Type B pancreatic cell (in vitro differentiated cells): ENCODE results near the gene HNRNPLL. TPM values are rescaled to one million over a fixed set of nuclear protein-coding genes. Genes with fewer than 3 reads are reported as not detected.
"Not testable (repeated sequence)": the region's sequence is repeated elsewhere in the genome, so short reads cannot be mapped to it uniquely, and the experiment has no call there.

Experiments used
- DNase-seq: peaks from one replicate; pipeline ENCODE4 v3.0.0; 2021; ENCODE audit warnings: mixed read lengths; ENCODE audit not compliant: unreplicated experiment; ENCODE audit errors: extremely low spot score
- H3K27ac Mint-ChIP-seq: 2 replicates; pipeline ENCODE4 v1.8.0; 2021; ENCODE audit warnings: mild to moderate bottlenecking, mixed read lengths
- H3K27me3 Mint-ChIP-seq: 2 replicates; pipeline ENCODE4 v1.8.0; 2021; ENCODE audit warnings: mixed read lengths
- H3K36me3 Mint-ChIP-seq: 2 replicates; pipeline ENCODE4 v1.8.0; 2021; ENCODE audit warnings: mixed read lengths
- H3K4me1 Mint-ChIP-seq: one replicate; pipeline ENCODE4 v1.8.0; 2021; ENCODE audit warnings: mixed read lengths; ENCODE audit not compliant: unreplicated experiment
- H3K4me3 Mint-ChIP-seq: 2 replicates; pipeline ENCODE4 v1.8.0; 2021; ENCODE audit warnings: mild to moderate bottlenecking, mixed read lengths
- H3K9me3 Mint-ChIP-seq: 2 replicates; pipeline ENCODE4 v1.8.0; 2021; ENCODE audit warnings: mixed read lengths
- total RNA-seq: library from RNA; stranded (reverse); gene quantifications from 2 replicates; pipeline ENCODE4 v1.2.1, GENCODE V29; 2021; ENCODE audit warnings: low replicate concordance
- TF ChIP-seq, protein P1 (sequence below): fragments of 200-600 bp; sonication (generic); conservative IDR thresholded peaks from 2 replicates; pipeline ENCODE4 v1.5.0; 2021; ENCODE audit warnings: antibody characterized with exemption, mild to moderate bottlenecking

Gene HNRNPLL
- total RNA-seq, 1 donor from 2014 or later, result 72.3 TPM

DNA sequence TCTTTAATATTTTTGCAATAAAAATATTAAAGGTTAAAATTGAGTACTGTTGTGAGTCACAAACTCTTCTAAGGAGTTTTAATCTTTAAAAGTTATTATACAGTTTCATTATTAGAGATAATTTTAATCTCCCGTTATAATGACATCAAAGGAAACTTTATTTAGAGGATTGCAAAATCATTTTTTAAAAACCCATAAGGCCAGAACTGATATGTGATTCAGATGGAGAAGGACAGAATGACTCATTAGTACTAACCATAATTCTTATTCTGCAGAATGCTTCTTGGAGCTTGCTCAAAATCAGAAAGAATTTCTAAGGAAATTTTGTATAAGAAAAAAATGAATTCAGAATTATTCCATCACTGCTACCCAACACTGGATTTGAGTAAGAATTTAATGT lies 12.5 kb upstream of the HNRNPLL start:
- Mint-ChIP-seq H3K4me1 (peaks cover 28% of the 10 kb centered on the region), H3K36me3 (no peaks in the 10 kb centered on the region), H3K9me3 (peaks cover 5% of the 10 kb centered on the region), H3K27ac (no peak overlapping the region), H3K27me3 (no peaks in the 10 kb centered on the region), H3K4me3 (no peak overlapping the region)
- TF ChIP-seq, protein P1, sequence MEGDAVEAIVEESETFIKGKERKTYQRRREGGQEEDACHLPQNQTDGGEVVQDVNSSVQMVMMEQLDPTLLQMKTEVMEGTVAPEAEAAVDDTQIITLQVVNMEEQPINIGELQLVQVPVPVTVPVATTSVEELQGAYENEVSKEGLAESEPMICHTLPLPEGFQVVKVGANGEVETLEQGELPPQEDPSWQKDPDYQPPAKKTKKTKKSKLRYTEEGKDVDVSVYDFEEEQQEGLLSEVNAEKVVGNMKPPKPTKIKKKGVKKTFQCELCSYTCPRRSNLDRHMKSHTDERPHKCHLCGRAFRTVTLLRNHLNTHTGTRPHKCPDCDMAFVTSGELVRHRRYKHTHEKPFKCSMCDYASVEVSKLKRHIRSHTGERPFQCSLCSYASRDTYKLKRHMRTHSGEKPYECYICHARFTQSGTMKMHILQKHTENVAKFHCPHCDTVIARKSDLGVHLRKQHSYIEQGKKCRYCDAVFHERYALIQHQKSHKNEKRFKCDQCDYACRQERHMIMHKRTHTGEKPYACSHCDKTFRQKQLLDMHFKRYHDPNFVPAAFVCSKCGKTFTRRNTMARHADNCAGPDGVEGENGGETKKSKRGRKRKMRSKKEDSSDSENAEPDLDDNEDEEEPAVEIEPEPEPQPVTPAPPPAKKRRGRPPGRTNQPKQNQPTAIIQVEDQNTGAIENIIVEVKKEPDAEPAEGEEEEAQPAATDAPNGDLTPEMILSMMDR, result no peak
- DNase-seq, result no peak

DNA sequence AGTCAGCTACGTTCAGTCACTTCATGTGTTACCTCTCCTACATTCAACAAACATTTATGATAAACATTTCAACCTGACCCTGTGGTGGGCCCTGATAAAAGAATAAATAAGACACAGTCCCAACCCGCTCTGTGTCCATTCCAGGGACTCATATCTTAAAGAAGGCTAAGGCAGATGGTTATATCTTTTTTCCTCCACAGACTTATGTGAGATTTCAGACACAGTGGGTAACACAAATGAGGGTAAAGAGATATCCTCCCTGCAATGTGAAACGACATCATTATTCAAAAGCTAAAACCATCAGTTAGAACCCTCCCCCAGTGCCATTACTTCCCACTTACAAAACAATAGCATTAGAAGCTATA lies 11.1 kb upstream of the HNRNPLL start:
- H3K4me3 Mint-ChIP-seq, result no peak overlapping the region

DNA sequence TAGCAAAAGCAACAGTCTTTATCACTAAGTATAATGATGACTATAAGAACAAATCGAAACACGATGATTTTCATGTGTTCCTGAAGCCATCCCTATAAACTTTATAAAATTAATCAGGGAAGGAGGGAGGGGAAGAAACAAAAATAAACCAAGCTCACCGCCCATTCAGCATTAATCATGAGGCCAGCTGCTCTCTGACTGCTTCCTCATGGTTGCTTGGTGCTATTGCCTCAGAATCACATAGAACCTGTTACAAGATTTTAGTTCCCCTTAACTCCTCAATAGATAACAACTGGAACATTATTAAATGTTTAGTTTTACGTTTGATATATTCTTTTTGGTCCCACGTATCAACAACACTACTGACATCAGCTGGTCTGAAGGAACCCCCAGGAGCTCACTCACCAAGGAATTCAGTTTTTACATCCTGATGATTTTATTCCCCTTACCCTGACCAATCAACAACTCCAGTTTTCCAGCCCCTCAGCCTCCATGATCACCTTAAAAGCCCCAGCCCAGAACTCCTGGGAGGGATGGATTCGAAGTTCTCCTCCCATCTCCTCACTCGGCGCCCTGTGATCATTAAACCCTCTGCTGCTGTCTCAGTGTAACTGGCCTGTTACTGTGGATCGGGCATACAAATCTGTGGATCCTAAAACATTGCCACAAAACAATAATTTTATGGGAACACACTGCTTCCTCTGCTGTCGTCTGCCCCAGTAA lies 10.6 kb upstream of the HNRNPLL start:
- peaks cover 12% of the 10 kb centered on the region for H3K4me1 Mint-ChIP-seq
- TF ChIP-seq, protein P1, result no peak
- no peak overlapping the region for H3K27ac Mint-ChIP-seq
- H3K36me3 Mint-ChIP-seq, result no peaks in the 10 kb centered on the region
- peaks cover 5% of the 10 kb centered on the region for H3K9me3 Mint-ChIP-seq
- DNase-seq, result no peak
- H3K4me3 Mint-ChIP-seq, result no peak overlapping the region
- no peaks in the 10 kb centered on the region for H3K27me3 Mint-ChIP-seq

More for the DNA sequence above, 11.1 kb upstream of the HNRNPLL start:
- no peaks in the 10 kb centered on the region for H3K27me3 Mint-ChIP-seq
- H3K27ac Mint-ChIP-seq, result no peak overlapping the region
- H3K9me3 Mint-ChIP-seq, result peaks cover 5% of the 10 kb centered on the region
- TF ChIP-seq, protein P1, result no peak
- no peaks in the 10 kb centered on the region for H3K36me3 Mint-ChIP-seq
- H3K4me1 Mint-ChIP-seq, result peaks cover 18% of the 10 kb centered on the region
- DNase-seq, result no peak

DNA sequence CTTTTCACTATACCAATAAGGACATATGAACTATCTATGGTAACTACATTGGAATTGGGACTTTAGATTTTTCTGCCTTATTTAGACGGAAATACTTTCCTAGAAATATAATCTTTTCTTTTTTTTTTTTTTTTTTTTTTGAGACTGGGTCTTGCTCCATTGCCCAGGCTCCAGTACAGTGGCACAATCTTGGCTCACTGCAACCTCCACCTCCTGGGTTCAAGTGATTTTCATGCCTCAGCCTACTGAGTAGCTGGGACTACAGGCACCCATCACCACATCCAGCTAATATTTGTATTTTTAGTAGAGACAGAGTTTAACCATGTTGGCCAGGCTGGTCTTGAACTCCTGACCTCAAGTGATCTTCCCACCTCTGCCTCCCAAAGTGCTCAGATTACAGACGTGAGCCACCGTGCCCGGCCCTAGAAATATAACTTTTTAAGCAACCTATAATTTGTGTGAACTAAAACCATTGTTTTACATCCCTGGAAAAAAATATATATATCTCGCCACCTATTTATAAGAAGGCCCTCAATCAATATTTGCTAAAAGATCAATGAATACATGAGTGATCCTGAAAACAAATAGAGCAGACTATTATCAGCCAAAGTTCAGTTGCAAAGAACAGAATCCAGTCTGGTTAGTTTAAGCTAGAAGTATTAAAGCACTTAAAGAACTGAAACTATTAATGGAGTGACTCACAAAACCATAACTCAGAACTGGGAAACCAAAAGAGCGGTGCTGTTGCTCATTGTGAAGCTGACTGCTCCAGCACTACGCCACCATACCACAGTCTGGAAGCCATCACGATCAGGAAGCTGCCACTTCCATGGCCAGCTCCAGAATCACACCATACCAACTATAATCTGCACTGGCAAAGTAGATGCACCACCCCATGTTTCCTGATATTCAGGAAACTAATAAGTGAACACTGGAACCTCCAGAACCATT lies 8.4 kb upstream of the HNRNPLL start:
- H3K4me3 Mint-ChIP-seq, result no peak overlapping the region

DNA sequence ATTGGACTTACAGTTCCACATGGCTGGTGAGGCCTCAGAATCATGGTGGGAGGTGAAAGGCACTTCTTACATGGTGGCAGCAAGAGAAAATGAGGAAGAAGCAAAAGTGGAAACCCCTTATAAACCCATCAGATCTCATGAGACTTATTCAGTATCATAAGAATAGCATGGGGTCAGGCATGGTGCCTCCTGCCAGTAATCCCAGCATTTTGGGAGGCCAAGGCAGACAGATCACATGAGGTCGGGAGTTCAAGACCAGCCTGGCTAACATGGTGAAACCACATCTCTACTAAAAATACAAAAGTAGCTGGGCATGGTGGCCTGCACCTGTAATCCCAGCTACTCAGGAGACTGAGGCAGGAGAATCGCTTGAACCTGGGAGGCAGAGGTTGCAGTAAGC lies 6.5 kb upstream of the HNRNPLL start:
- H3K36me3 Mint-ChIP-seq, H3K4me3 Mint-ChIP-seq, DNase-seq, H3K27me3 Mint-ChIP-seq, H3K9me3 Mint-ChIP-seq, H3K27ac Mint-ChIP-seq: not testable (repeated sequence)
- peaks cover 23% of the 10 kb centered on the region for H3K4me1 Mint-ChIP-seq

More for the DNA sequence above, 8.4 kb upstream of the HNRNPLL start:
- DNase-seq, result no peak
- Mint-ChIP-seq H3K36me3 (no peaks in the 10 kb centered on the region), H3K9me3 (peaks cover 5% of the 10 kb centered on the region), H3K27me3 (no peaks in the 10 kb centered on the region), H3K4me1 (peaks cover 16% of the 10 kb centered on the region), H3K27ac (peak overlapping the region; percentile 31)
- TF ChIP-seq, protein P1, result no peak

DNA sequence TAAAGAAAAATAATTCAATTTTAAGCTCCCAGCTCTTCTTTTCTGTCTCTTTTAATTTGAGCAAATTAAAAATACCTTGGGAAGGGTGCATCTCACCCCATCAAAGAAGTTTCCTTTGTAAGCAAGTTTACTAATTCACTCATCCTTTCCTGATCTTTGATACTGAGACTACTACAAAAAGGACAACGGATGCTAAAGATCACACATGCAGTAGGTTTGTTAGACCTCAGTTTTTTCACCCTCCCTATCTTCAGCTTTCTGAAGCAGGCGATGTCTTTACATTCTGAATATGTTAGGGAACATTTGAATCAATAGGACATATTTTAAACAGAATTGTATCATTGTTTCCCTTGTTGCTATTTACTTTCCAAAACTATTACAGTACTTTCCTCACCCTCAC lies 6.0 kb upstream of the HNRNPLL start:
- TF ChIP-seq, protein P1, result no peak
- Mint-ChIP-seq H3K36me3 (no peaks in the 10 kb centered on the region), H3K27me3 (no peaks in the 10 kb centered on the region), H3K27ac (no peak overlapping the region), H3K4me3 (no peak overlapping the region), H3K9me3 (peaks cover 5% of the 10 kb centered on the region), H3K4me1 (peaks cover 22% of the 10 kb centered on the region)
- DNase-seq, result no peak
